ENCODE results near the gene PTPRG. TPM values are rescaled to one million over a fixed set of nuclear protein-coding genes. Genes with fewer than 3 reads are reported as not detected.

The PTPRG gene
- total and polyA plus RNA-seq, 4 donors, result 3.6 to 35.6 (median 8.1) TPM

DNA sequence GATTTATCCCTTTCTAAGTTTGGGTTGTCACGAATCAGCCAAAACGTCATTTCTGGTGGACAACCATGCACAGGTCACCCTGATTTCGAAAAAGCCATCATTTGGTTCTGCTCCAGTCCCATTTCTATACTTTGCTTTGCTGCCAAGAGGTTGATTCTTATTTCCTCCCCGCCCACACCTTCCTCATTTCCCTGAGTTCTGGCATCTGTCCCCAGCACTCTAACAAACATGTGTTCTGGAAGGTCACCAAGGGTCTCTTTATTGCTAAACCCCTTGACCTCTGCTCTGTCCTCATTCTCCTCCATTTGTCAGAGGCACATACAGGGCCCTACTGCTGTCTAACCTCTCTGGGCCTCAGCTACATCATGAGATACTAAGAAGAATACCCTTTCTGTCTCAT, 36.4 kb upstream of the PTPRG start:
- H3K4me3 ChIP-seq (ENCODE audit: low read depth in 1 of 3, low read length in 3 of 3), result no peak overlapping the region
- TF ChIP-seq HNF4A (conservative IDR thresholded peaks at IDR 0.05), result peak; percentile 70 to 71
- TF ChIP-seq, protein P1, sequence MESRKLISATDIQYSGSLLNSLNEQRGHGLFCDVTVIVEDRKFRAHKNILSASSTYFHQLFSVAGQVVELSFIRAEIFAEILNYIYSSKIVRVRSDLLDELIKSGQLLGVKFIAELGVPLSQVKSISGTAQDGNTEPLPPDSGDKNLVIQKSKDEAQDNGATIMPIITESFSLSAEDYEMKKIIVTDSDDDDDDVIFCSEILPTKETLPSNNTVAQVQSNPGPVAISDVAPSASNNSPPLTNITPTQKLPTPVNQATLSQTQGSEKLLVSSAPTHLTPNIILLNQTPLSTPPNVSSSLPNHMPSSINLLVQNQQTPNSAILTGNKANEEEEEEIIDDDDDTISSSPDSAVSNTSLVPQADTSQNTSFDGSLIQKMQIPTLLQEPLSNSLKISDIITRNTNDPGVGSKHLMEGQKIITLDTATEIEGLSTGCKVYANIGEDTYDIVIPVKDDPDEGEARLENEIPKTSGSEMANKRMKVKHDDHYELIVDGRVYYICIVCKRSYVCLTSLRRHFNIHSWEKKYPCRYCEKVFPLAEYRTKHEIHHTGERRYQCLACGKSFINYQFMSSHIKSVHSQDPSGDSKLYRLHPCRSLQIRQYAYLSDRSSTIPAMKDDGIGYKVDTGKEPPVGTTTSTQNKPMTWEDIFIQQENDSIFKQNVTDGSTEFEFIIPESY (IDR thresholded peaks at IDR 0.05), result peak; percentile 36
- no peak for TF ChIP-seq REST (IDR thresholded peaks at IDR 0.05)
- TF ChIP-seq TAF1 (conservative IDR thresholded peaks at IDR 0.05), result no peak
- TF ChIP-seq EGR1 (IDR thresholded peaks at IDR 0.05; ENCODE audit: low read depth in 2 of 2), result peak; percentile 87 to 95
- no peak for TF ChIP-seq FOXA2 (IDR thresholded peaks at IDR 0.05)
- peak; percentile 33 to 51 for TF ChIP-seq RAD21 (IDR thresholded peaks at IDR 0.05)
- no peak for TF ChIP-seq FOXA1 (IDR thresholded peaks at IDR 0.05)
- TF ChIP-seq, protein P2, sequence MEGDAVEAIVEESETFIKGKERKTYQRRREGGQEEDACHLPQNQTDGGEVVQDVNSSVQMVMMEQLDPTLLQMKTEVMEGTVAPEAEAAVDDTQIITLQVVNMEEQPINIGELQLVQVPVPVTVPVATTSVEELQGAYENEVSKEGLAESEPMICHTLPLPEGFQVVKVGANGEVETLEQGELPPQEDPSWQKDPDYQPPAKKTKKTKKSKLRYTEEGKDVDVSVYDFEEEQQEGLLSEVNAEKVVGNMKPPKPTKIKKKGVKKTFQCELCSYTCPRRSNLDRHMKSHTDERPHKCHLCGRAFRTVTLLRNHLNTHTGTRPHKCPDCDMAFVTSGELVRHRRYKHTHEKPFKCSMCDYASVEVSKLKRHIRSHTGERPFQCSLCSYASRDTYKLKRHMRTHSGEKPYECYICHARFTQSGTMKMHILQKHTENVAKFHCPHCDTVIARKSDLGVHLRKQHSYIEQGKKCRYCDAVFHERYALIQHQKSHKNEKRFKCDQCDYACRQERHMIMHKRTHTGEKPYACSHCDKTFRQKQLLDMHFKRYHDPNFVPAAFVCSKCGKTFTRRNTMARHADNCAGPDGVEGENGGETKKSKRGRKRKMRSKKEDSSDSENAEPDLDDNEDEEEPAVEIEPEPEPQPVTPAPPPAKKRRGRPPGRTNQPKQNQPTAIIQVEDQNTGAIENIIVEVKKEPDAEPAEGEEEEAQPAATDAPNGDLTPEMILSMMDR (IDR thresholded peaks at IDR 0.05; ENCODE audit: low read depth, low read length, missing input control), result no peak
- no peak for TF ChIP-seq HNF4G (IDR thresholded peaks at IDR 0.05)
- peak; percentile 62 for TF ChIP-seq SP1 (IDR thresholded peaks at IDR 0.05)
- TF ChIP-seq, protein P3, sequence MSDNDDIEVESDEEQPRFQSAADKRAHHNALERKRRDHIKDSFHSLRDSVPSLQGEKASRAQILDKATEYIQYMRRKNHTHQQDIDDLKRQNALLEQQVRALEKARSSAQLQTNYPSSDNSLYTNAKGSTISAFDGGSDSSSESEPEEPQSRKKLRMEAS (IDR thresholded peaks at IDR 0.05), result peak; percentile 95
- peak; percentile 98 for TF ChIP-seq NR2F2 (IDR thresholded peaks at IDR 0.05)
- TF ChIP-seq RXRA (IDR thresholded peaks at IDR 0.05), result peak; percentile 85 to 90
- peak; percentile 78 for TF ChIP-seq YY1 (IDR thresholded peaks at IDR 0.05)
- TF ChIP-seq GABPA (IDR thresholded peaks at IDR 0.05 in 1 of 2, conservative IDR thresholded peaks at IDR 0.05 in 1 of 2), result no peak
- no peak for TF ChIP-seq ATF3 (IDR thresholded peaks at IDR 0.05)
- peak in 1 of 2 donors; percentile 20 for TF ChIP-seq JUND (IDR thresholded peaks at IDR 0.05)
- WGBS, result 14% methylated on average over 4 of the region's 4 CpGs
- no peaks in the 10 kb centered on the region for H3K36me3 ChIP-seq (ENCODE audit: control insufficient read depth in 4 of 4, insufficient read depth in 3 of 4, low read depth in 1 of 4, low read length in 3 of 4)
- H3K9me3 ChIP-seq (ENCODE audit: control insufficient read depth in 4 of 4, low read length in 3 of 4), result no peaks in the 10 kb centered on the region
- no peak overlapping the region for H3K27ac ChIP-seq (ENCODE audit: low read depth in 1 of 2, low read length in 2 of 2)
- no peak overlapping the region for H3K9ac ChIP-seq (ENCODE audit: low read depth in 1 of 2, low read length in 2 of 2)
- no peaks in the 10 kb centered on the region for H3K27me3 ChIP-seq (ENCODE audit: control insufficient read depth in 4 of 4, insufficient read depth in 4 of 4, low read length in 3 of 4)
- H3K4me1 ChIP-seq (ENCODE audit: control insufficient read depth in 4 of 4, insufficient read depth in 4 of 4, low read length in 3 of 4), result peaks cover 3 to 16% (median 7%) of the 10 kb centered on the region in 4 donors
- no peak for DNase-seq (ENCODE audit: low spot score)

All from liver (tissue), 9 donors.